ENCODE results near the gene NTN3.

Gene NTN3

DNA sequence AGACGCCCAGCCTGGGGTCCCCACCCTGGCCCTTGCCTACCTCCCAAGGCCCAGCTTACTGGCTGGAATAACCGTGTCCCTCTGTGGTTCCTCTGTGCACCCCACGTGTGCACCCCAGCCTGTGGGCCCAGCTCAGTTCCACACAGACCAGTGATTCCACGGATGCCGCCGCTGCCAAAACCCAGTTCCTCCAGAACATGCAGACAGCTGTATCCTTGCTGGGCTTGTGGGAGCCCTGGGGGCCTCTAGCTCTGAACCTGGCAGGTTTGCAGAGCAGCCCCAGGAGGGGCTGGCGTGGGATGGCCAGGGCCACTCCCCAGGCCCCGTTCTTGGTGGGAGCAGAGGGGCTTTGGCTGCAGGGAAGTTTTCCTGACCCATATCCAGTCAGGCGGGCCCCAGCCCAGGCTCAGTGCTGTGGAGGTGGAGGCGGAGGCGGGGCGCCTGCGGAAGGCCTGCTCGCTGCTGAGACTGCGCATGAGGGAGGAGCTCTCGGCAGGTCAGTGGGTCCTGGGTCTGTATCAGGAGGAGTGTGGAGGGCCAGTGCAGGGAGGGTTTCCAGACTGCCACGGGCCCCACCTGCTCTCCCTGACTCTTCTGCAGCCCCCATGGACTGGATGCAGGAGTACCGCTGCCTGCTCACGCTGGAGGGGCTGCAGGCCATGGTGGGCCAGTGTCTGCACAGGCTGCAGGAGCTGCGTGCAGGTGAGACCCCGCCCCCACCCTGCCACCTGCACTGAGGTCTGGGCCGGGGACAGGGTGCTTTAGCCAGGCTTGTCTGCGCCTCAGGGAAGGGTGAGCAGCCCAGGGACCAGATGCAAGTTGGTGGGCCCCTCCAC lies 8.8 kb upstream of the NTN3 start:
- intact Hi-C loops (cut with DNase I), result no loop called here
- peak in 1 of 10 donors; percentile 82 for DNase-seq

DNA sequence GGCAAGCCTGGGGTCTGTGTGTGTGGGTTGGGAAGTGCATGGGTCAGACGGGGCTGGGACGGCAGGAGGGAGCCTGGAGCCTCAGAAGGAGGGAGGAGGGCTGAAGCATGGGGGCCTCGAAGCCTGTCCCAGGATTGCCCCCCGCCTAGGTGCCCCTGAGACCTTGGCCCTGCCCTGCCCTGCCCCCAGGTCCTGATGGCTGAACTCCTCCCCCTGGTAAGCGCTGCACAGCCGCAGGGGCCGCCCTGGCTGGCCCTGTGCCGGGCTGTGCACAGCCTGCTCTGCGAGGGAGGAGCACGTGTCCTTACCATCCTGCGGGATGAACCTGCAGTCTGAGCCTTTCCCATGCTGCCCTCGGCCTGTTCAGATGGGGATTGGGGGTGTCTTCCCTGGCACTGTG lies 6.8 kb upstream of the NTN3 start:
- intact Hi-C loops (cut with DNase I), result no loop called here
- peak in 1 of 10 donors; percentile 72 for DNase-seq

DNA sequence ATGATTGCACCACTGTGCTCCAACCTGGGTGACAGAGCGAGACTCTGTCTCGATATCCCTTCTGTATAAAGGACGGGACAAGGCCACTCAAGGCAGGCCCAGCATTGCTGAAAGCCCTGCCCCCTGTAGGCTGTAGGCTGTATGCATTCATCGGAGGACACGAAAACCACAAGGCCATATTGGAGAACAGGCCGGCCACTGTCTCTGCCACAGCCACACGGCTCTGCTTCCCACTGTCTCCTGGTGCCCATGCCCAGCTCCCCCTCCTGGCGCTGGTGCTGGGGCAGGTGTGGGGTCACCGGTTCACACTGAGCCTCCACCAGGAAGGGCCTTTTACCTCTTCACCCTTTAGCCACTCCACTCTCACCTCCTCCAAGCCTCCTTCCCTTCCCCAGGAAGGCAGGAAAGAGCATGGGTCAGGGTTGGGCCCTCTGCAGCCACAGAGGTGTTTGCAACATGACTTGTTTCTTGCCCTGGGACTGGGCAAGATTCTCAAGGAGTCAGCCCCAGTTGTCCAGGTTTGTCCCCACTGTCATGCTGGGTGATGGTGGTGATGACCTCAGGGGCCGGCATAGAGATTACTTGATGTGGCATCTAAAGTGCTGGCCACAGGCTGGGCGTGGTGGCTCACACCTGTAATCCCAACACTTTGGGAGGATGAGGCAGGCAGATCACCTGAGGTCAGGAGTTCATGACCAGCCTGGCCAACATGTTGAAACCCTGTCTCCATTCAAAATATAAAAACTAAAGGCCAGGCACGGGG lies 5.3 kb upstream of the NTN3 start:
- peak in 1 of 10 donors; percentile 51 for DNase-seq
- intact Hi-C loops (cut with DNase I), result no loop called here

DNA sequence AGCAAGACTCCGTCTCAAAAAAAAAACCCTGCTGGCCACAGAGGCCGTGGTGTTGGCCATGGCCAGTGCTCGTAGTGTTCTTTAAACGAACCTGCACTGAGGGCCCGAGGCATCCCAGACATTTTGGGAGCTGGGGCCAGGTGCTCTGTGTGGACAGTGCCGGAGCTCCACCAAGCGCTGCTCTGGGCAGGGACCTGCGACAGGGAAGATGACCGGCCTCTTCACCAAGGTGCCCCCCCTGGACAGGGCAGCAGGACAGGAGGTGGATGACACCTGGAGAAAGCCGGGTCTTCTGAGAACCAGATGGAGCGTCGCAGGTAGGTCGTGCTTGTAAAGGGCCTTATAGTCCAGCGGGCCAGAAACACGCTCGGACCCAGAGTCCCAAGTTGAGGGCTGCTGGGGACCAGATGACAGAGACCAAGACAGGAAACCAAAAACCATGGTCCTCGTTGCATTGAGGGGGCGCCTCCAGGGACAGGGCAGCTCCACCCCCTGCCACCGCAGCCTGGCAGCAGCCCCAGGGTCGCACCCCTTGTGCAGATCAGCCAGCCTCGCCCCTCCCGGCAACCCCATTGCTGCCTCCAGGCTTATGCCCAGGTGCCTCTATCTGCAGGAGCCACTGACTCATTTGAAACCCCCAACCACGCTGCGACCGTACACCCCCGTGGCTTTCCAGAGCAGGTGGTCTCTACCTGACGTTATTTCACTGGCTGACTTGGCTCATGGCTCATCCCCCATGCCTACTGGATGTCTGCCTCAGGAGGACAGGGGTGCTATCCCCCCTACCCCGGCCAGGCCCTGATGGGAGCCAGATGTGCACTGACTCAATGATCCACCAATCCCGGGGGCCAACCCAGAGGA lies 4.2 kb upstream of the NTN3 start:
- intact Hi-C loops (cut with DNase I), result no loop called here
- DNase-seq, result peak in 1 of 10 donors; percentile 83

DNA sequence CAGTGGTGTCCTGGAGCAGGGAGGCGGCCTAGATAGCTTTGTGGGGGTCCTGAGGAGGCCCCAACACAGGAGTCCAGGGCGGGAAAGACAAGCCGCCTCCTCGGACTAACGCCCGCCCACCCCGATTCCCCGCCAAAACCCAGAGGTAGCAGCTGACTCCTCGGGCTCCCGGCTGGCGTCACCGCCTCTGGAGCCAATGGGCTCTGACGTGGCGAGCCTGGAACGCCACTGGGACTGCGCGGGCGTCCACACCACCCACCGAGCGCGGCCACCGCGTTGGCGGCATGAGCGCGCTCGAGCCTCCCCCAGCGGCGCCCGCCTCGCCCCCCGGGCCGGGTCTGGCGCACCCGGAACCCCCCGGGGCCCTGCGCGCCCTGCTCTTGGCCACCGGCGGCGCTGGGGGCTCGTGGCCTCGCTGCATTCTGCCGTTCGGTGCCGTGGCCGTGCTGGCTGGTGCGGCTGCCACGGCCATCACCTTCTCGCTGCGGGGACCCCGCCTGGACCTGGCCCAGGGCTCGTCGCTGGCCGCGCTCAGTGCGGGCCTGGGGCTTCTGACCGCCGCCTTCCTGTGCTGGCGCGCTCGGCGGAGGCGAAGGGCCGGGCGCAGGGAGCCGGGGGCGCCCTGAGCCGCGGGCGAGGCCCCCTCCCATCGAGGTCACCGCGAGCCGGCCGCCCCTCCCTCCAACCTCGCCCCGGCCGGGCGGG lies 3.4 kb upstream of the NTN3 start:
- DNase-seq, result peak in 9 of 10 donors; percentile 52 to 97 (median 80)
- intact Hi-C loops (cut with DNase I), result no loop called here

DNA sequence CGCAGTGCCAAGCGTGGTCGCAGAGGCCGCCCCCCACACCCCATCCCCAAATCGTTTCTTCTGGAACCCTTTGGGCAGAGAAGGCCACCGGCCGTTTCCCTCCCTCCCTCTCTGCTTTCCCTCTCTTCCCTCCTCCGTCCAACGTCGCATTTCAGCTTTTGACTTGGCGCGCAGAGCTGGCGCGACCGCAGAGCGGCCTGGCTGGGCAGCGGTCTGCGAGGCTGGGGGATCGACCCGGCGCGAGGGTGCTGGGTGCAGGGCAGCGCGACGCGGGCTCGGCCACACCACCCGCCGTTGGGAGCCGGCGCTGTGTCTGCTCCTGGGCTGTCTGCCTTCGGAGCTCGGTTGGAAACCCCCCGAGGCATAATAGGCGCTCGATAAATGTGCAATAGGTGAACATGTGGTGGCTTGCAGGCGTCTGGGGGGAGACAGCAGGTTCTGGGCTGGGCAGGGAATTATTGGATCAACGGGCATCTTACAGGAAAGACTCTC lies 2.8 kb upstream of the NTN3 start:
- no peak for DNase-seq
- intact Hi-C loops (cut with DNase I), result no loop called here

DNA sequence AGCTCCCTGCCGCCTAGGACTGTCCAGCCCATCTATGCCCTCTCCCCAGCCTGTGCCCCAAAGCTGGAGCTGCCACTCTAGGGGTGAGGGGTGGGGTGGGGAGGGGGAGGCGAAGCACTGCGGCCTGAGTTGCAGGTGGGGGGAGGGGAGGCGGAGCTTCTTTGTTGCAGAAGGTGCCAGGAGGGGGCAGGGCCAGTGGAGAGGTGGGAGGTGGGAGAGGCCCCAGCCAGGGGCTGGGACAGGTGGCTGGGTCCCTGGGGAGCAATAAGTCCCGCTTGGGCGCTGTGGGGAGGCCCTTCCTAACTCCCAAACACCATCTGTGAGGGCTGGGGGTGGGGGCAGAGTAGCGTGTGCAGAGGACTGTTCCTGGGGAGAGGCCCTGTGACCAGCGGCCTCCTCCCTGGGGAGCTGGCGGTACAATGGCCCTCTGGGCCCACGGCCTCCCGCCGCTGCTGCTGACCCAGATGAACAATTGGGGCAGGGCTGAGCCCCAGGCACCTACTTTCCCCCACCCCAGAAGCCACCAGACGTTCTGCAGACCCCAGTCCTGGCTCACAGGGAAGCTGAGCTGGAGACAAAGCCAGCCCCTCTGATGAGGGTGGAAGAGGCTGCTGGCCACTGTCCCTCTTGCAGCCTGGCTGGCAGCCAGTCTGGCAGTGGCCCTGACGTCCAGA lies 2.2 kb upstream of the NTN3 start:
- intact Hi-C loops (cut with DNase I), result no loop called here
- DNase-seq, result peak in 2 of 10 donors; percentile 57 to 90

DNA sequence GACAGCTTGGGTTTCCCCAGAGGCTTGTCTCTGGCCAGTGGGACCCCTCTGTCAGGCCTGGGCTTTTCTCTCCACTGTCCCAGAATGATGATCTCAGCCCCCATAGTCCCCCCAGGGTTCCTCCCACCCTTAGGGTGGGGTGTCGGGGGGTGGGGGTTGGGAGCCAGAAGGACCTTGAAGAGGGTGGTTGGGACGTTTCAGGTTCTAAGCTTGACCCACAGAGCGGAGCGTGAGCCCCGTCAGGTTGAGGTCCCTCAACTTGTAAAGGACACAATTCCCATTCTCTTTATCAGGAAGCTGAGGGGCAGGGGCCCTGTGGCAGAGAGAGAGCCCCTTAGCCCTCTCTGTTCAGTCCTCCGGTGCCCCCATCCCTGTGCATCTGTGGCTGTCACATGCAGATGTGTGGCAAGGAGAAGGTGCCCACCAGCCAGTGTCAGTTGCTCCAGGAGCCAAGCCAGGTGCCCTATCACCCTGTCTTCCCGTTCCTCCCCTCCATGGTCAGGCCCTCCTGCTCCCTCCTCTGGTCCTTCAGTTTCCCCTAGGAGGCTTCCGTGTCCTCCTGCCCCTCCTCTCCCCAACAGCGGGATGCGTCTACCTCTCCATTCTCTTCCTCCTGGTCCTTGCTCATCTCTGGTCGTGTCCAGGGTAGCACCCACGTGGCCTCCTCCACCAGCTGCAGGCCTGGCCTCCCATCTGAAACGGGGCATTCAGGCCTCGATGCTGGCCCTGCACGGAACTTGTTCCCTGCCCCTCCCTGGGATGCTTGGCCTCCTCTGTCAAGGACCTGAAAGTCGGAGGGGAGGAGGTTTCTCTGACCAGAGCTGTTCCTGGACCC lies 1.5 kb upstream of the NTN3 start:
- intact Hi-C loops (cut with DNase I), result no loop called here
- peak in 2 of 10 donors; percentile 78 to 84 for DNase-seq

DNA sequence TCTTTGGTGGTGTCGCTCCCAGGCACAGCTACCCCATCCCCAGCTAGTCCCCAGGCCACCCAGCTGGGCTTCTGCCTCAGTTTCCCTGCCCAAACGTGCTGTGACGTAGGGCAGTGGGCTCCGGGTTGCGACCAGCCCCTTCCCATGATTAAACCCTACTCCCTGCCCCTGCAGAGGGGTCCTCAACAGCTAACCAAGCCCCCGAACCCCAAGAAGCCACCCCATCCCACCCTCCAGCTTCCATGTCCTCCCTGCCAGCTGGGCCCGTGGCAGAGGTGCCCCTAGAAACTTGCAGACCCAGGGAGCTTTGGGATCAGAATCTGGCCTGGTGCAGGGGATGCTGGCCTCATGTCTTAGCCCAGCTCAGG lies 879 bp upstream of the NTN3 start:
- DNase-seq, result peak in 1 of 10 donors; percentile 56
- intact Hi-C loops (cut with DNase I), result no loop called here

DNA sequence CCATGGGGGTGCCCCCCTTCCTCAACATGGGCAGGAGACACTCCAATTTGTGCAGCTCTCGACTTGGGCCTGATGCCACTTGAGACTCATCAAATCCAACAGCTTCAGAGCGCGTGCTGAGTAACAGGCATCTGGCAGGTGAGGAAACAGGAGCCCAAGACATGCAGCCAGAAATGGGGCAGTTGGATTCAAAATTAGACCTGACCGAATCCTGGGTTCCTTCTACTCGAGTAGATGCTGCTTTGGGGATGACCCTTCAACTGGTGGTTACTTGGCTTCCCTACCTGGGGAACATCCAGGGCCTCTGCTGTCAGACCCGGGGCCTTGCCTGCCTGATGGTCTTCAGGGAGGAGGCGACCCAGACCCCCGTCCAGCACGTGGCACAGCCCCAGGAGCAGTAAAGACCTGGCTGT lies 488 bp upstream of the NTN3 start:
- peak in 3 of 10 donors; percentile 61 to 89 (median 83) for DNase-seq
- intact Hi-C loops (cut with DNase I), result no loop called here

DNA sequence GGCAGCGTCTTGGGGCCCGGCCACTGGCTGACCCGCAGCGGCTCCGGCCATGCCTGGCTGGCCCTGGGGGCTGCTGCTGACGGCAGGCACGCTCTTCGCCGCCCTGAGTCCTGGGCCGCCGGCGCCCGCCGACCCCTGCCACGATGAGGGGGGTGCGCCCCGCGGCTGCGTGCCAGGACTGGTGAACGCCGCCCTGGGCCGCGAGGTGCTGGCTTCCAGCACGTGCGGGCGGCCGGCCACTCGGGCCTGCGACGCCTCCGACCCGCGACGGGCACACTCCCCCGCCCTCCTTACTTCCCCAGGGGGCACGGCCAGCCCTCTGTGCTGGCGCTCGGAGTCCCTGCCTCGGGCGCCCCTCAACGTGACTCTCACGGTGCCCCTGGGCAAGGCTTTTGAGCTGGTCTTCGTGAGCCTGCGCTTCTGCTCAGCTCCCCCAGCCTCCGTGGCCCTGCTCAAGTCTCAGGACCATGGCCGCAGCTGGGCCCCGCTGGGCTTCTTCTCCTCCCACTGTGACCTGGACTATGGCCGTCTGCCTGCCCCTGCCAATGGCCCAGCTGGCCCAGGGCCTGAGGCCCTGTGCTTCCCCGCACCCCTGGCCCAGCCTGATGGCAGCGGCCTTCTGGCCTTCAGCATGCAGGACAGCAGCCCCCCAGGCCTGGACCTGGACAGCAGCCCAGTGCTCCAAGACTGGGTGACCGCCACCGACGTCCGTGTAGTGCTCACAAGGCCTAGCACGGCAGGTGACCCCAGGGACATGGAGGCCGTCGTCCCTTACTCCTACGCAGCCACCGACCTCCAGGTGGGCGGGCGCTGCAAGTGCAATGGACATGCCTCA lies 773 bp downstream of the NTN3 start:
- DNase-seq, result peak in 2 of 10 donors; percentile 77 to 87
- intact Hi-C loops (cut with DNase I), result no loop called here

DNA sequence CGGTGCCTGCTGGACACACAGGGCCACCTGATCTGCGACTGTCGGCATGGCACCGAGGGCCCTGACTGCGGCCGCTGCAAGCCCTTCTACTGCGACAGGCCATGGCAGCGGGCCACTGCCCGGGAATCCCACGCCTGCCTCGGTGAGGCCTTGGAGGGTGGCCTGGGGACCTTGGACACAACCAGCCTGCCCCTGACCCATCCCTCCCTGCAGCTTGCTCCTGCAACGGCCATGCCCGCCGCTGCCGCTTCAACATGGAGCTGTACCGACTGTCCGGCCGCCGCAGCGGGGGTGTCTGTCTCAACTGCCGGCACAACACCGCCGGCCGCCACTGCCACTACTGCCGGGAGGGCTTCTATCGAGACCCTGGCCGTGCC lies 1.4 kb downstream of the NTN3 start:
- DNase-seq, result no peak
- intact Hi-C loops (cut with DNase I), result no loop called here

DNA sequence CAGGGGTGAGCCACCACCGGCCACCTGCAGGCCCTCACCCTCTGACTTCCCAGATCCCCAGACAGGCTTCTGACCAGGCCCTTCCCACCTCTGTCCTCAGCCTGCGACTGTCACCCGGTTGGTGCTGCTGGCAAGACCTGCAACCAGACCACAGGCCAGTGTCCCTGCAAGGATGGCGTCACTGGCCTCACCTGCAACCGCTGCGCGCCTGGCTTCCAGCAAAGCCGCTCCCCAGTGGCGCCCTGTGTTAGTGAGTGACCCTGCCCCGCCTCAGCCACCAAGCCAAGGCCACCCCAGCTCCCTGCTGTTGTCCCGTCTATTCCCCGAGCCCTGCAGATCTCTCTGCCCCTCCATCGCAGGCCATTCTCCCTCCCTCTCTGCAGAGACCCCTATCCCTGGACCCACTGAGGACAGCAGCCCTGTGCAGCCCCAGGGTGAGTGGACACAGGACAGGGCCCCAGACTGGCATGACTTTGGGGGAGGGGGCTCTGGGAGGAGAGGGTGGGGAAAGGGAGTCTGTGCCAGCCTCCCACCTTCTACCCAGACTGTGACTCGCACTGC lies 1.9 kb downstream of the NTN3 start:
- DNase-seq, result peak in 1 of 10 donors; percentile 72
- intact Hi-C loops (cut with DNase I), result no loop called here

DNA sequence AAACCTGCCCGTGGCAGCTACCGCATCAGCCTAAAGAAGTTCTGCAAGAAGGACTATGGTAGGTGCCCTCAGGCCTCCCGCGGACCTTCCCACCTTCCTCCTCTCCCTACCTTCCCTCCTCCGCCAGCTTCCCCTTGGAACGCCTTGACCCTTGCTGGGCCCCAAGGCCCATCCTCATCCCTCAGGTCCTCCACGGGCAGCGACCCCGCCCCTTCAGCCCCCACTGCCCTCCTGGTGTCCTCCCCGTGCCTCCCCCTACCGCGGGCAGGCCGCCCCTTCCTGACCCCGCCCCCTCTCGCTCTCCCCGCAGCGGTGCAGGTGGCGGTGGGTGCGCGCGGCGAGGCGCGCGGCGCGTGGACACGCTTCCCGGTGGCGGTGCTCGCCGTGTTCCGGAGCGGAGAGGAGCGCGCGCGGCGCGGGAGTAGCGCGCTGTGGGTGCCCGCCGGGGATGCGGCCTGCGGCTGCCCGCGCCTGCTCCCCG lies 2.4 kb downstream of the NTN3 start:
- peak in 1 of 10 donors; percentile 91 for DNase-seq
- intact Hi-C loops (cut with DNase I), result no loop called here

DNA sequence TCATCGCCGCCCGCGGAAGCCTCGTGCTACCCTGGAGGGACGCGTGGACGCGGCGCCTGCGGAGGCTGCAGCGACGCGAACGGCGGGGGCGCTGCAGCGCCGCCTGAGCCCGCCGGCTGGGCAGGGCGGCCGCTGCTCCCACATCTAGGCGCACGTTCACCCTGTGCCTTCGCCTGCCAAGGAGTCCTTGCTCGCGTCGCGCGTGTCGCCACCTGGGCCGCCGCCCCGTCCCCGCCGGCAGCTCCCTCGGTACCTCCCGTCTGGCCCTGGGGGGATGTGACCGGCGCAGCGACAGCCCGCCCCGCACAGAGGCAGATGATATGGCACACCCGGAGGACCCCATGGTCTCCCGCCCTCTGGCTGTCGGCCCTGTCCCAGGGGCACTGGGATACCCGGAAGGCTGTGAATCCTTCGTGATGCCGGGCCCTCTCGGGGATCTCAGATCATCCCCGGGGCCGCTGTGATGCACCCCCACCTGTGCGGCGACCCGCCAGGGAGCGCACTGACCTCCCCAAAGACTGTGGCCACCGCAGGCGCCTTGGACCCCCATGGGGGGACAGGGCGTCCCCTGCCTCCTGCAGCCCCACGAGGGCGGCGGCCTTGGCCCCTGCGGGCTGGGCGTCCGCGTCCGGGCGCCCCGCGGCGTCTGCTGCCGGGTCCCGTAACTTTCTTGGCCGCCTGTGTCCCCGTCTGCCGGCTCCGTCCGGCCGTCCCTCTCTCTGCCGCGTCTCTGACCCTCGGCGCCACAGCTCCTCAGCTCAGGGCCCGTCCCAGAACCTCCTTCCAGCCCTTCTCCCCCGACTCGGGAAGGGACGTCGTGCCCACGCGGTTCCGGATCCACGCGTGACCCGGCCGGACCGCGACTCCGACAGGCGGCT lies 3.1 kb downstream of the NTN3 start:
- DNase-seq, result peak in 6 of 10 donors; percentile 51 to 92 (median 64)
- intact Hi-C loops (cut with DNase I), result no loop called here

DNA sequence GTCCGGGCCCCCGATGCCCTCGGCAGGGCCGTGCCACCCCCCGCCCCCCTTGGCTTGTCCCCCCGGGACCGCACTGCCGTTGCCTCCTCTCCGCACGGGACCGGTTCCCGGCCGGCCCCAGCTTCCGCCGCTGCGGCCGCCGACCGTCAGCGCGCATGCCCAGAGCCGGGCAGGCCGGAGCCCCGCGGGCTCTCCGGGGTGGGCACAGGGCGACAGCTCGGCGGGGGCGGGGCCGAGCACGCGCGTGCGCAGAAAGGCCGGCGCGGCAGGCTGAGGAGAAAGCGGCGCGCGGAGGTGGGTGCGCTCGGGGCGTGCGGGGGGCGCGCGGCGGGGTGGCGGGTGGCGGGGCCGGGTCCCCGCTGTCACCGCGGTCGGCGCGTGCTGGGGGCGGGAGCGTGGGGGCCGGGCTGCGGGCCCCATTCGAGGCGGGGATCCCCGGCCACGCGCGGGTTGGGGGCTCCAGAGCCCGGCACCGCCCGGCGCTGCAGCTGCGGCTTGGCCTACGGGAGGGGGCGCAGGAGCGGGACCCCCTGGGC lies 3.8 kb downstream of the NTN3 start, which contains the start of gene TBC1D24:
TBC1D24 (plus strand) TSS at position 251 of the 536 bp plus-strand sequence. CDS start 21,022 bp downstream, outside the sequence.
- peak; percentile 74 to 98 (median 84) for DNase-seq
- intact Hi-C loops (cut with DNase I), result no loop called here
